Trophoblast cell (in vitro differentiated cells and primary cell): ENCODE results near the gene TBC1D5.
A peak's percentile ranks its signal among the peaks of the same experiment; 100 is the strongest.

Source experiments
- DNase-seq, 2 donors: peaks; one replicate each; pipeline ENCODE4 v3.0.0-alpha.2; 2016
- H2AFZ ChIP-seq: 2 replicates; pipeline ENCODE4 v1.6.1; 2013; ENCODE audit warnings: low read length, moderate library complexity, mild to moderate bottlenecking; ENCODE audit not compliant: insufficient read depth, poor library complexity
- H2AK5ac ChIP-seq: 2 replicates; pipeline ENCODE4 v1.6.1; 2013; ENCODE audit warnings: mild to moderate bottlenecking, low read length
- H2BK120ac ChIP-seq: 2 replicates; pipeline ENCODE4 v1.6.1; 2013; ENCODE audit warnings: low read length, mild to moderate bottlenecking, moderate library complexity; ENCODE audit not compliant: insufficient read depth, poor library complexity
- H2BK12ac ChIP-seq: 2 replicates; pipeline ENCODE4 v1.6.1; 2013; ENCODE audit warnings: mild to moderate bottlenecking, low read length, moderate library complexity
- H2BK5ac ChIP-seq: 2 replicates; pipeline ENCODE4 v1.6.1; 2013; ENCODE audit warnings: low read length, low read depth, moderate library complexity, mild to moderate bottlenecking; ENCODE audit not compliant: poor library complexity
- H3K14ac ChIP-seq: 2 replicates; pipeline ENCODE4 v1.6.1; 2013; ENCODE audit warnings: mild to moderate bottlenecking, low read length
- H3K18ac ChIP-seq: 2 replicates; pipeline ENCODE4 v1.6.1; 2013; ENCODE audit warnings: mild to moderate bottlenecking, low read length
- H3K23ac ChIP-seq: 2 replicates; pipeline ENCODE4 v1.6.1; 2013; ENCODE audit warnings: low read length
- H3K27ac ChIP-seq: 2 replicates; pipeline ENCODE4 v1.5.1; 2013; ENCODE audit warnings: low read depth, mild to moderate bottlenecking, inconsistent platforms, low read length, moderate library complexity
- H3K27me3 ChIP-seq: 2 replicates; pipeline ENCODE4 v1.6.1; 2013; ENCODE audit warnings: inconsistent platforms, mild to moderate bottlenecking, low read length, moderate library complexity; ENCODE audit not compliant: insufficient read depth
- H3K36me3 ChIP-seq, 2 experiments: 1 replicate in 1 of 2; 2 replicates in 1 of 2; pipeline ENCODE4 v1.6.1; 2013; ENCODE audit warnings: low read length in 2 of 2, mild to moderate bottlenecking in 2 of 2, moderate library complexity in 1 of 2; ENCODE audit not compliant: insufficient read depth in 2 of 2, control insufficient read depth in 1 of 2
- H3K4ac ChIP-seq: 2 replicates; pipeline ENCODE4 v1.6.1; 2013; ENCODE audit warnings: low read depth, mild to moderate bottlenecking, low read length, moderate library complexity
- H3K4me1 ChIP-seq, 2 experiments: 1 replicate in 1 of 2; 2 replicates in 1 of 2; pipeline ENCODE4 v1.6.1; 2013; ENCODE audit warnings: low read length in 2 of 2, mild to moderate bottlenecking in 2 of 2, moderate library complexity in 1 of 2; ENCODE audit not compliant: insufficient read depth in 2 of 2, control insufficient read depth in 1 of 2
- H3K4me2 ChIP-seq: 2 replicates; pipeline ENCODE4 v1.6.1; 2013; ENCODE audit warnings: inconsistent platforms, mild to moderate bottlenecking, low read length, moderate library complexity
- H3K4me3 ChIP-seq: 2 replicates; pipeline ENCODE4 v1.5.1; 2013; ENCODE audit warnings: mild to moderate bottlenecking, low read depth, low read length, inconsistent platforms
- H3K79me1 ChIP-seq: one replicate; pipeline ENCODE4 v1.6.1; 2013; ENCODE audit warnings: low read length
- H3K79me2 ChIP-seq: 2 replicates; pipeline ENCODE4 v1.6.1; 2013; ENCODE audit warnings: low read length, mild to moderate bottlenecking; ENCODE audit not compliant: control insufficient read depth, insufficient read depth, poor library complexity
- H3K9ac ChIP-seq: 2 replicates; pipeline ENCODE4 v1.6.1; 2013; ENCODE audit warnings: mild to moderate bottlenecking, low read length
- H3K9me3 ChIP-seq: 2 replicates; pipeline ENCODE4 v1.6.1; 2013; ENCODE audit warnings: low read depth, mild to moderate bottlenecking, control low read depth, inconsistent platforms, low read length; ENCODE audit not compliant: insufficient read depth
- H4K12ac ChIP-seq: 2 replicates; pipeline ENCODE4 v1.6.1; 2013; ENCODE audit warnings: low read depth, mild to moderate bottlenecking, low read length, moderate library complexity
- H4K8ac ChIP-seq: 2 replicates; pipeline ENCODE4 v1.6.1; 2013; ENCODE audit warnings: low read depth, mild to moderate bottlenecking, low read length, moderate library complexity
- H4K91ac ChIP-seq: one replicate; pipeline ENCODE4 v1.6.1; 2013; ENCODE audit warnings: low read depth, mild to moderate bottlenecking, low read length, moderate library complexity
- WGBS: extraction: QIAGEN DNeasy Blood & Tissue Kit; methylation state at CpG from one replicate; pipeline ENCODE4 v1.1.7; 2013; ENCODE audit warnings: missing lambda C conversion rate; ENCODE audit not compliant: insufficient read length, insufficient coverage; ENCODE audit errors: extremely low coverage; 5-methylcytosine and 5-hydroxymethylcytosine counted together

Gene TBC1D5

DNA sequence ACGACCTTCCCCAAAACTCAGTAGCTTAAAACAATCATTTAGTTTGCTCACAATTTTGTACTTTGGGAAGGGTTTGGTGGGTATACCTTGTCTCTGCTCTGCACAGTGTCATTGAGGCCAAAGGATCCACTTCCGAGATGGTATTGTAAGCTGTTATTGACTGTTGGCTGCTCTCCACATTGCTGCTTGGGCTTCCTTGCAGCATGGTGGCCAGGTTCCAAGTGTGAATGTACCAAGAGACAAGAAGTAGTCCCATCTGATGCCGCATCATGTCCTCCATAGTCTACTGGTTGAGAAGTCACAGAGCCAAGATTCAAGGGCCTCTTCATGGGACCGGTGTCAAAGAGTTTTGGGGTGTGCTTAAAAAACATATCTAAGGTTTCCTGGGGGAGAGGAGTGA is 589.2 kb downstream of the TBC1D5 start:
- Histone ChIP-seq H2BK5ac (no peak overlapping the region), H4K8ac (no peak overlapping the region), H3K27ac (no peak overlapping the region), H2AK5ac (no peak overlapping the region), H2AFZ (no peak overlapping the region), H3K4me2 (no peak overlapping the region), H3K9ac (no peak overlapping the region), H3K18ac (no peak overlapping the region), H3K4me1 (no peaks in the 10 kb centered on the region), H3K14ac (no peak overlapping the region), H2BK120ac (no peak overlapping the region), H2BK12ac (no peak overlapping the region), H3K9me3 (peaks cover 3% of the 10 kb centered on the region), H4K91ac (no peak overlapping the region), H3K27me3 (no peaks in the 10 kb centered on the region), H3K4me3 (no peak overlapping the region), H3K36me3 (peaks cover 3 to 7% of the 10 kb centered on the region in 2 experiments), H3K79me2 (no peaks in the 10 kb centered on the region), H3K4ac (no peak overlapping the region), H3K79me1 (no peaks in the 10 kb centered on the region), H4K12ac (no peak overlapping the region), H3K23ac (no peak overlapping the region)
- no CpG with 5 or more reads among the region's 4 CpGs for WGBS
- no peak for DNase-seq

- H2BK12ac ChIP-seq, result no peak overlapping the region
- H4K91ac ChIP-seq, result no peak overlapping the region
- H3K27ac ChIP-seq, result no peak overlapping the region
- peaks cover 3% of the 10 kb centered on the region for H3K9me3 ChIP-seq
- DNase-seq, result peak in 1 of 2 donors; percentile 38
- no peaks in the 10 kb centered on the region for H3K79me2 ChIP-seq
- no peak overlapping the region for H3K4me2 ChIP-seq
- peaks cover 3 to 7% of the 10 kb centered on the region in 2 experiments for H3K36me3 ChIP-seq
- H3K23ac ChIP-seq, result no peak overlapping the region
- H2AFZ ChIP-seq, result no peak overlapping the region
- H3K79me1 ChIP-seq, result no peaks in the 10 kb centered on the region
- H3K27me3 ChIP-seq, result no peaks in the 10 kb centered on the region
- no peak overlapping the region for H3K4ac ChIP-seq
- H4K12ac ChIP-seq, result no peak overlapping the region
- WGBS, result no CpG with 5 or more reads among the region's 16 CpGs
- no peak overlapping the region for H3K9ac ChIP-seq
- no peak overlapping the region for H2AK5ac ChIP-seq
- H3K4me1 ChIP-seq, result no peaks in the 10 kb centered on the region
- H3K18ac ChIP-seq, result no peak overlapping the region
- H3K4me3 ChIP-seq, result no peak overlapping the region
- H2BK5ac ChIP-seq, result no peak overlapping the region
- H3K14ac ChIP-seq, result no peak overlapping the region
- H4K8ac ChIP-seq, result no peak overlapping the region
- no peak overlapping the region for H2BK120ac ChIP-seq
Observed at GRCh38 chr3:17151598-17152373, 590.6 kb downstream of the TBC1D5 start.

GRCh38 chr3:17149076-17149475 is 593.4 kb downstream of the TBC1D5 start:
- Histone ChIP-seq H3K4ac (no peak overlapping the region), H3K18ac (no peak overlapping the region), H4K12ac (no peak overlapping the region), H4K91ac (no peak overlapping the region), H3K27me3 (no peaks in the 10 kb centered on the region), H3K79me1 (no peaks in the 10 kb centered on the region), H3K14ac (no peak overlapping the region), H3K9ac (no peak overlapping the region), H2BK12ac (no peak overlapping the region), H3K4me1 (no peaks in the 10 kb centered on the region), H3K23ac (no peak overlapping the region), H2AK5ac (no peak overlapping the region), H3K36me3 (peaks cover 3 to 4% of the 10 kb centered on the region in 2 experiments), H3K9me3 (peaks cover 5% of the 10 kb centered on the region), H2BK120ac (no peak overlapping the region), H3K4me3 (no peak overlapping the region), H4K8ac (no peak overlapping the region), H3K4me2 (no peak overlapping the region), H2AFZ (no peak overlapping the region), H3K27ac (no peak overlapping the region), H2BK5ac (no peak overlapping the region), H3K79me2 (no peaks in the 10 kb centered on the region)
- no CpG with 5 or more reads among the region's 9 CpGs for WGBS
- DNase-seq, result peak; percentile 72 to 84

GRCh38 chr3:17144665-17144993 is 597.8 kb downstream of the TBC1D5 start:
- Histone ChIP-seq H3K79me1 (no peaks in the 10 kb centered on the region), H2AFZ (no peak overlapping the region), H3K4ac (no peak overlapping the region), H3K27me3 (no peaks in the 10 kb centered on the region), H4K12ac (no peak overlapping the region), H3K23ac (no peak overlapping the region), H4K8ac (no peak overlapping the region), H4K91ac (no peak overlapping the region), H3K18ac (no peak overlapping the region), H2BK120ac (no peak overlapping the region), H2AK5ac (no peak overlapping the region), H3K36me3 (no peaks in the 10 kb centered on the region), H3K27ac (no peak overlapping the region), H3K4me1 (no peaks in the 10 kb centered on the region), H3K9ac (no peak overlapping the region), H3K9me3 (peaks cover 3% of the 10 kb centered on the region), H2BK12ac (no peak overlapping the region), H3K14ac (no peak overlapping the region), H3K79me2 (no peaks in the 10 kb centered on the region), H2BK5ac (no peak overlapping the region), H3K4me3 (no peak overlapping the region), H3K4me2 (no peak overlapping the region)
- WGBS, result no CpG with 5 or more reads among the region's 7 CpGs
- peak; percentile 35 to 75 for DNase-seq
